ENCODE results near the gene RBMS1. TPM values are rescaled to one million over a fixed set of nuclear protein-coding genes. Genes with fewer than 3 reads are reported as not detected.
"Not testable (repeated sequence)": the region's sequence is repeated elsewhere in the genome, so short reads cannot be mapped to it uniquely, and the experiment has no call there.

The RBMS1 gene
- total RNA-seq, 2 experiments from 2014 or later: 35.8 to 38.6 TPM

DNA sequence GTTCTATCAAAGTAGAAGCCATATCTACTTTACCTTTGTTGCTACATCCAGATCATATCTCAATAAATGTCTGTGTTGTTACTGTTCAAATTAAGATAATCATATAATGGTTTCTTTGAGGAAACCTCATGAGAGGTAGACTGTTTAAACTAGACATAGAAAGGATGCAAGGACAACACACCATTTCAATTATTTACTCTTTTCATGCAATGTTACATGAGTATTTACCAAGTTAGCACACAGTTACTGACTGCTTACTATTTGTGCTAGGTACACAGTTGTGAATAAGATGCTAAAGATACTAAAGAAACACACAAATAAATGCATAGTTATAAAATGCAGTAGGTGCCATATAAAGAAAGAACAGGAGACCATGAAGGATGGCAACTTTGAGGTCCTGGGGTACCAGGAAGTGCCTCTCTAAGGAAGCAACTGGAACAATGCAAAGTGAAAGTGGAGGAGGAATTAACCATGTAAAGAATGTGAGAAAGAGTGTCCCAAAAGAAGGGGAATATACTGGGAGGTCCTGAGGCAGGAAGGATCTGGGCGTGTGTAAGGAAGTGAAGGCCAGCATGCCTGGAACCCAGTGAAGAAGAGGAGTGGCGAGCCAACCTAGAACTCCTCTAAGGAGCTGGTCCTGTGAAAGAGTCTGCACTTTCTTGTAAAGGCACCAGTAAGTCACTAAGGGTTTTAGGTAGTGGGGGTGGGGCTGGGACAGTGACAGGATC, 39.4 kb downstream of the RBMS1 start:
- ChIA-PET CTCF (interaction anchor here (1.2 to 2.1 kb wide), 2 partner anchors 9 to 10 kb away, joined by 3 to 6 read pairs; no protein-coding TSS in a partner anchor), POLR2A (interaction anchor here (0.5 to 1.5 kb wide), 2 partner anchors 11 to 76 kb away, joined by 3 read pairs; no protein-coding TSS in a partner anchor)

DNA sequence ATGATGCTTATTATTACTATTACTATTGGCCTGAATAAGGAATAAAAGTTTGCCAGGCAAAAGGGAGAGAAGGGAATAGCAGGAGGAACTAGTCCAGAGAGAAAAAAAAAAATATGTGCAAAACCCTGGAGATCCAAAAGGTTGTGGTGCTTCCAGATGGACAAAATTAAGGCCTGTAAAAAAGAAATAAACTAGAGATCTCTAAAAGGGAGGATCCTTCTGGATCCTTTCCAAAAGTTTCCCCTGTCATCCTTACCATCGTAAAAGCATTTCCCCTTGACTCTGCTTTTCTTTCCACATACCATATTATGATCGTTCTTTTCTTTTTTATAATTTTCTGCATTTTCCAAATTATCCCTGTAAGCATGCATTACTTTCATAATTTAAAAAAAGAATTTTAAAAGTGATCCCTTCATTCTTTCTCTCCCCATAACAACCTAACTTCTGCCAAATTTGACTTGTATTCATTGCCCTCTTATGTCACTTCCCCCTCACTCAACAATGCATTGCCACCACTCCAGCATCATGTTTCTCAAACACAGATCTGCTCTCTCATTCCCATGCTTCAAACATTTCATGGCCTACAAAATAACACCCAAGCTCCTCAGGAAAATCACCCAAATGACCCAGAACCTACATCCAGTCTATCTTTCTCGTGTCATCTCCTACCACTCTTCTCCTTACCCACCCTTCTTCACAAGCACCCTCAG, 40.3 kb downstream of the RBMS1 start:
- no peak for TF ChIP-seq CTCF (IDR thresholded peaks at IDR 0.05)
- no peaks in the 10 kb centered on the region for H3K27me3 Mint-ChIP-seq
- intact Hi-C loops (cut with micrococcal nuclease): no loop called here
- ATAC-seq: no peak
- peaks cover 4% of the 10 kb centered on the region for H3K9me3 Mint-ChIP-seq
- peaks cover 21% of the 10 kb centered on the region for H3K4me1 Mint-ChIP-seq (ENCODE audit: low read depth)
- no peak overlapping the region for H3K4me3 Mint-ChIP-seq
- DNase-seq: no peak
- ChIA-PET CTCF (interaction anchor here (1.2 to 2.1 kb wide), 3 partner anchors 9 to 19 kb away, joined by 3 to 6 read pairs (median 4); no protein-coding TSS in a partner anchor), POLR2A (no interaction called here)
- H3K36me3 Mint-ChIP-seq (ENCODE audit: low read depth): peaks cover 7% of the 10 kb centered on the region
- H3K27ac Mint-ChIP-seq: no peak overlapping the region

More for the DNA sequence above, 39.4 kb downstream of the RBMS1 start:
- intact Hi-C loops (cut with micrococcal nuclease): no loop called here
- peaks cover 7% of the 10 kb centered on the region for H3K36me3 Mint-ChIP-seq (ENCODE audit: low read depth)
- no peak for ATAC-seq
- H3K27me3 Mint-ChIP-seq: no peaks in the 10 kb centered on the region
- no peak overlapping the region for H3K27ac Mint-ChIP-seq
- H3K9me3 Mint-ChIP-seq: peaks cover 4% of the 10 kb centered on the region
- H3K4me3 Mint-ChIP-seq: no peak overlapping the region
- no peak for TF ChIP-seq CTCF (IDR thresholded peaks at IDR 0.05)
- peaks cover 26% of the 10 kb centered on the region for H3K4me1 Mint-ChIP-seq (ENCODE audit: low read depth)
- no peak for DNase-seq

DNA sequence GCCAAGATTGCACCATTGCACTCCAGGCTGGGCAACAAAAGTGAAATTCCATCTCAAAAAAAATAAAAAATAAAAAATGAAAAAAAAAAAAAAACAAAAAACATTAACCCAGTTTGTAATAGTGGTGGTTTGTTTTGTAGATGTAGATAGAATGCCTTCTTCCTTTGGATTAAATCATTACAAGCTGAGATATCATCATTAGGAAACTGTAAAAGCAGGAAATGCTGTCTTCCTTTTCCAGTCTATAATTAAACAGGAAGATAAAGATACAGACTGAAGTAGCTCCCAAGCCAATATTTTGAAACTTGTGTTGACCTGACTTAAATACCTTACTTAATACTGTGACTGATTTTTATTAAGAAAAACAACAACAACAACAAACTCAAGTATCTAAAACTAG, 43.1 kb downstream of the RBMS1 start:
- no peaks in the 10 kb centered on the region for H3K27me3 Mint-ChIP-seq
- ChIA-PET CTCF (no interaction called here), POLR2A (no interaction called here)
- DNase-seq: no peak
- no peak for TF ChIP-seq CTCF (IDR thresholded peaks at IDR 0.05)
- no peak overlapping the region for H3K27ac Mint-ChIP-seq
- H3K4me1 Mint-ChIP-seq (ENCODE audit: low read depth): peaks cover 9% of the 10 kb centered on the region
- no peak overlapping the region for H3K4me3 Mint-ChIP-seq
- H3K9me3 Mint-ChIP-seq: peaks cover 4% of the 10 kb centered on the region
- H3K36me3 Mint-ChIP-seq (ENCODE audit: low read depth): peaks cover 8% of the 10 kb centered on the region
- ATAC-seq: no peak
- intact Hi-C loops (cut with micrococcal nuclease): no loop called here

GRCh38 chr2:160448821-160449220, 44.8 kb downstream of the RBMS1 start:
- H3K4me3 Mint-ChIP-seq; DNase-seq; POLR2A ChIA-PET; H3K27ac Mint-ChIP-seq; H3K9me3 Mint-ChIP-seq; H3K36me3 Mint-ChIP-seq (ENCODE audit: low read depth); CTCF ChIA-PET; H3K4me1 Mint-ChIP-seq (ENCODE audit: low read depth); H3K27me3 Mint-ChIP-seq; ATAC-seq; intact Hi-C loops (cut with micrococcal nuclease): not testable (repeated sequence)

- intact Hi-C loops (cut with micrococcal nuclease): no loop called here
- no peak overlapping the region for H3K4me3 Mint-ChIP-seq
- CTCF ChIA-PET: interaction anchor here (1.6 kb wide), 1 partner anchor 9 kb away, joined by 3 read pairs; no protein-coding TSS in a partner anchor
- POLR2A ChIA-PET: interaction anchor here (1.3 kb wide), 1 partner anchor 11 kb away, joined by 3 read pairs; no protein-coding TSS in a partner anchor
- peaks cover 5% of the 10 kb centered on the region for H3K4me1 Mint-ChIP-seq (ENCODE audit: low read depth)
- no peak for TF ChIP-seq CTCF (IDR thresholded peaks at IDR 0.05)
- ATAC-seq: no peak
- no peaks in the 10 kb centered on the region for H3K27me3 Mint-ChIP-seq
- H3K9me3 Mint-ChIP-seq: peaks cover 12% of the 10 kb centered on the region
- no peak overlapping the region for H3K27ac Mint-ChIP-seq
- DNase-seq: no peak
- peaks cover 12% of the 10 kb centered on the region for H3K36me3 Mint-ChIP-seq (ENCODE audit: low read depth)
These were observed 47.9 kb downstream of the RBMS1 start for GRCh38 chr2:160445673-160446072.

All from activated CD8-positive, alpha-beta T cell treated with anti-CD3 and anti-CD28 coated beads for 36 hours (primary cell).